Measurements from ENCODE around the gene ADGRG2. TPM values are rescaled to one million over a fixed set of nuclear protein-coding genes. Genes with fewer than 3 reads are reported as not detected.

The ADGRG2 gene
- polyA plus RNA-seq (ENCODE audit: insufficient read length): 2.5 TPM

GRCh38 chrX:19121898-19122640 lies at the start of gene ADGRG2:
Gene ADGRG2 (minus strand): TSS chrX:19122468. CDS start chrX:19068834, 53,634 bp downstream.
- DNase-seq: peak; percentile 38

- no peak for DNase-seq
Observed at GRCh38 chrX:19168609-19169008, 46.3 kb upstream of the ADGRG2 start.

DNA sequence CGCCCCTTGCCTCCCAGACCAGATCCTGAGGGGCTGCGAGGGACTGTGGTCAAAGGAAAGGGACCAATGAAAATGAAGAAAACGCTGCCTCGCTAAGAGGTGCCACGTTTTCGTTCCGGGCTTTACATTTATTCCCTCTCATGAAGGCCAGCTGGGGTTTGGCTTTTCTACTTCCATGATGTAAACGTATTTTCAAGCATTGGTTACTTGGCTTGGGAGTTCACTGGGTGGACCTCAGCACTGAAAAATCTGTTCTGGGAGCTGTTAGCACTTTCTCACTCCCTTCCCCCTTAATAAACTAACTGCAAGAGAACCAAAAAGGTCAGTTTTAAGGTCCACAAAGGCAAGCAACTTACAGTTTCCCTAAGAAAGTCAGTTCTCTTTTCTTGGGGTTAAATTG lies 40.6 kb upstream of the ADGRG2 start:
- DNase-seq: no peak

DNA sequence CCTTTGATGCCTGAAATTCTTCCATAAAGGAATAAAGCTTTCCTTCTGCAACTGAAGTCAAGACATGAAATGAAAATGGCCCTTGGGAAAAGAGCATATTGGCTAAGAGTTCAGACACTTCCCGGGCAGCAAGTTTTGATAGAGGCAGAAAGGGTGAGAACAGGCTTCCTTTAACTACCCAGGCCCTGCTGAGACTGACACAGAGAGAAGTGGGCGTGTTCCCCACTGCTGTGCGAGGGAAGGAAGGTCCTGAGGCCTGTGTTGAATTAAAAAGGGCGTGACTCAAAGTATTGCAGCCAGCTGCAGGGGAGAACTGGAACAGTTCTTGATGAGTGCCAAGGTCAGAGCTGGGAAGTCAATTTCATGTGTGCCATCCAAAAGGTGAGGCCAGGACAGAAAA lies 33.9 kb upstream of the ADGRG2 start:
- DNase-seq: no peak

DNA sequence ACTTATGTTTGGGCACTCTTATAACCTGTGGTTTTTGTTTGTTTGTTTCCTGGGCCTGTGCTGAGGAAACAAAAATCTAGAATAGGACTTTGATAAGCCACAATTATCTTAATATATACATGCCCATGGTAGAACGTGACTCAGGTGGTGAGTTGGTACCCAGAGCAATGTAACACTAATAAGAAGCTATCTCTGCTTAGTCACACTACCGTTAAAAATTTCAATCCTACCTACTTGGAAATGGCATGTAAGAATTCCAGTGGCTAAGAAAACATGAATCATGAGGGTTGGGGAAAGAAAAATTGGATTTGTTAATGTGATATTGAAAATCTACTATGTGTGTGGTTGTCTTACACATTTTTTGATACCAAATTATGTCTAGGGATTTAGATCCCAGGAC lies 30.5 kb upstream of the ADGRG2 start:
- DNase-seq: no peak

GRCh38 chrX:19137067-19137466 lies 14.8 kb upstream of the ADGRG2 start:
- no peak for DNase-seq

DNA sequence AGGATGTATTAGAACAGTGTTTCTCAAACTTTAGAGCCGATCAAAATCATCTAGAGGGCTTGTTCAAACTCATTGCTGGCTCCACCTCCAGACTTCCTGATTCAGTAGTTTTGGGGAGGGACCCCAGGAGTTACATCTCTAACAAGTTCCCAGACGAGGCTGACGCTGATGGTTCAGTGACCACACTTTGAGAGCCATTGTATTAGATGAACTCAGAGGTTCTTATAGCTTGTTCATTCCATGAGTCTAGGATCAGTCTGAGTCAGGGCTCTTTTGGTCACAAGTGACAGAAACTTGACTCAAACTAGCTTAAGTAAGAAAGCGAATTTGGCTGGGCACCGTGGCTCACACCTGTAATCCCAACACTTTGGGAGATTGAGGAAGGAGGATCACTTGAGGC lies 11.5 kb upstream of the ADGRG2 start:
- DNase-seq: no peak

- DNase-seq: peak; percentile 59
Observed at GRCh38 chrX:19133231-19133630, 11.0 kb upstream of the ADGRG2 start.

DNA sequence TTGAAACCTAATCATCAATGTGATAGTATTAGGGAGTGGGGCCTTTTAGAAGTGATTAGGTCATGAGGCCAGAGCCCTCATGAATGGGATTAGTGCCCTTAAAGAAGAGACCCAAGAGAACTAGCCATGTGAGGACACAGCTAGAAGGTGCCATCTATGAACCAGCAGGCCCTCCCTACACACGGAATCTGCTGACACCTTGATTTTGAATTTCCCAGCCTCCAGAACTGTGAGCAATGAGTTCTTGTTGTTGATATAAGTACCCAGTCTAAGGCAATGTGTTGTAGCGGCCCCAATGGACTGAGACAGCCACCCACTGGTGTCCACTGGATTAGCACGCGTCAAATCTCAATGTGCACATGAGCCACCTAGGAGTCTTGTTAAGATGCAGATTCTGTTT lies 8.4 kb upstream of the ADGRG2 start:
- no peak for DNase-seq

DNA sequence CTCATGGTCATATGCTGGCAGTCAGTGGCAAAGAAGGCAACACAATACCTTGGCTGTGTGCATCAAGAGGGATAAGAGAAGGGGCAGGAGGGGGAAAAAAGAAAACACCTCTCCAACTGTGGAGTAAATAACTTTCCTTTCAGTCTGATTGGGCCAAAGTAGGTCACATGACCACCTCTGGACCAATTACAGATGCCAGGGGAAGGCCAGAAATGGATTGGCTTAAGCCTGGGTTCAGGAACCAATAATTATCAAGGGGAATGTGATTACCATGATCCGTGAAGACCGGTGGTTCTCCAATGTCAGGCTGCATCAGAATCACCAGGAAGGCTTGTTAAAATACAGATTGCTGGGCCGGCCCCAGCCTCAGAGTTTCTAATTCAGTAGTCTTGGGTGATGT lies 7.4 kb upstream of the ADGRG2 start:
- DNase-seq: no peak

DNA sequence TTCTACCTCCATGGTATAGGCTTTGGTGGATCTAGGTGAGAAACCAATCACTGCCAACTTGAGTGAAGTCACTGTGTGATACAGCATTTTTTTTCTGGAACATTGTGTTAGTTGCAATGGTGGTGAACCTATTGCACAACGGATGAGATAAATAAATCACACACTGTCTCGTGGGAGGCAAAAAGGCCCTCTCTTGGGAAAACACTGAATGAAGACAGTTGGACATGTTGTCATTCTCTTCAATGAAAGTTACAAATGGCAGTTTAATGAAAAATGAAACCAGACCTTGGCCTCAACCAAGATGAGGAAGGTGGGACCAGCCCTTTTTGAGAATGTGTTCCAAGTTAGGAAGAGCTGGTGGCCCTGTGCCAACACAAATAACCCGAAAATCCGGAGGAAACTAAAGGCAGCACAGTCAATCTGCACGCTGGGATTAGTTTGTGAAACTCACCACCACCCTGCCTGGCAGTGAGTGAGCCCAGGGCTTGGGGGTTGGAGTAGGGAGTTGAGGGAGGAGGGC lies 5.4 kb upstream of the ADGRG2 start:
- DNase-seq: no peak

DNA sequence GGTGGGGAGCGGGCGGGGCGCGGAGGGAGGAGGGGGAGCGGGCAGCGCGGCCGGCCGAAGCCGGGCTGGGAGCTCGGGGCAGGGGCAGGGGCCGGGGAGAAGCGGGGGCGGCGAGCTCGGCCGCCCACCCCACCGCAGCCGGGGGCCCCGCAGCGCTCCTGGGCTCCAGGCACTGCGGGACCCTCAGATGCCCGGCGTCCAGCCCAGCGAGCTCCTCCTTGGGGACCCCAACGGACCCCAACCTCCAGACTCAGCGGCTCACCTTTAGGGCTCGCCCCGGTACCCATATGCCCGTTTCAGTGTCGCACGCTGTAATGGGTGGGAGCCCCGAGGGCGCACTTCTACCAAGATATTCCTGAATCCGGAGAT lies 357 bp upstream of the ADGRG2 start:
- no peak for DNase-seq

DNA sequence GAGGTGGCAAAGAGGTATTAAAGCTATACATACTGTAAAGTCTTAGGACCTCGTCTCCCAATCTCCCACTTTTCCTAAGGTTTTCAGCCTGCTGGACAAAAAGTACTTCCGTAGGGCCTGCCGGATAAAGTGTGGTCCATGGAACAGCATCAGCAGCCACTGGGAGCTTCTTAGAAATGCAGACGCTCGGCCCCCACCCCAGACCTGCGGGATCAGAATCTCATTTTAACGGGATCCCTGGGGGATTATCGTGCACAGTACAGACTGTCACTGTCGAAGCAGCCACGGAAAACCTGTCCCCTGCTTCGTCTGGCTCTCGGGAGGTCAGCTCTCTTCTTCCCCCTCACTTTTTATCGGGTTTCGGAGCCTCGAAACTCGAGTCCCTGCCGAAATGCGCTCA lies 802 bp downstream of the ADGRG2 start:
- DNase-seq: no peak

GRCh38 chrX:19110642-19111041 lies 11.6 kb downstream of the ADGRG2 start:
- DNase-seq: no peak

GRCh38 chrX:19107035-19107434 lies 15.2 kb downstream of the ADGRG2 start:
- no peak for DNase-seq

DNA sequence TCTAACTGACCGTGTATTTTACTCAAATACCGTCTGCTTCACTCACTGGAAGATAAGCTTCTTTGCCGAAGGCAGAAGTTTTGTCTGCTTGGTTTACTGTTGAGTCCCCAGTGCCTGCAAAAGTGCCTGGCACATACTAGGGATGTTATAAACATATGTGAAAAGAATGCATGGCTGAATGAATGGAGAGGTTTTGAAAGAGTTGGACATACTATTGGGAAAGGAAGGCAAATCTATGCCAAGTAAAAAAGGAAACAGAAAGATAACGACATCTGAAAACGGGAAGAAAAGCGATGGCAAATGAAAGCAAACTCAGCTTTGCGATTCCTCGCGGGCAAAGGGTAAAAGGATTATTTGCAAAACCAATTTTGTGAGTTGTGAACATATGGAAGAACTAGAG lies 21.7 kb downstream of the ADGRG2 start:
- DNase-seq: no peak

- no peak for DNase-seq
Observed at GRCh38 chrX:19097553-19098283, 24.6 kb downstream of the ADGRG2 start.

DNA sequence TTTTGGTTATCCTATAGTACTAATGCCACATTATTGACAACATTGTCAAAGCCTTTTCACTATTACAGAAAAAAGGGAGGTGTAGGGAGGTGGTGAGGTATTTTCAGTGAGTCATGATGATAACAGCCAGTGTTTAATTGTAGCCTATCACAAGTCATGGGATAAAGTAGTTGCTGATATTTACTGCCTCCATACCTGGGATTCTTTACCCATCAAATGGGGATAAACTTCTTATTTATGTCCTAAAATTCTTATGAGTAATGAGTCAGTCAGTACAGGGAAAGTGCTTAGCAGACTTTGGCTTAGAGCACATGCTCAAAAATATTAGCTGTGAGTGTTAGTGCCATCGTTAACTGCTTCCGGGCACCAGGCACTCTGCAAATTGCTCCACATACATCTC lies 25.7 kb downstream of the ADGRG2 start:
- no peak for DNase-seq

DNA sequence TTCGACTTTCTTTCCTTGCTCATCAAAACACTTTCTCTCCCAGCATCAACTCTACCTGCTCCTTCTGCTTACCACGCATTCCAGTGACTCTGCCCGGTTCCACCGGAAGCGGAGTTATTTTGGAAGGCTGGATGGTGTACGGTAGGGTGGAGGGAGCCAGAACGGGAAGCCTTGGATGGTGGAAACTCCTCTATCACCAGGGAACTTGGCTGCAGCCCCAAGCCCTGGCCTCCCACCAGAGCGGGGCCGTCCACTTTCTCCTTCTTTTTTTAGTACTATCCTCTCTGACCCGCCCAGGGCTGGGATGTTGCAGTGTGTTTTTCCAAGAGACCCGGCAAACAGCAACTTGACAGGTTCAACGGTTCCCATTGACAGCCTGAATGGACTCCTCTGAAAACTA lies 27.6 kb downstream of the ADGRG2 start:
- DNase-seq: peak; percentile 23

GRCh38 chrX:19091596-19091995 lies 30.7 kb downstream of the ADGRG2 start:
- DNase-seq: no peak

DNA sequence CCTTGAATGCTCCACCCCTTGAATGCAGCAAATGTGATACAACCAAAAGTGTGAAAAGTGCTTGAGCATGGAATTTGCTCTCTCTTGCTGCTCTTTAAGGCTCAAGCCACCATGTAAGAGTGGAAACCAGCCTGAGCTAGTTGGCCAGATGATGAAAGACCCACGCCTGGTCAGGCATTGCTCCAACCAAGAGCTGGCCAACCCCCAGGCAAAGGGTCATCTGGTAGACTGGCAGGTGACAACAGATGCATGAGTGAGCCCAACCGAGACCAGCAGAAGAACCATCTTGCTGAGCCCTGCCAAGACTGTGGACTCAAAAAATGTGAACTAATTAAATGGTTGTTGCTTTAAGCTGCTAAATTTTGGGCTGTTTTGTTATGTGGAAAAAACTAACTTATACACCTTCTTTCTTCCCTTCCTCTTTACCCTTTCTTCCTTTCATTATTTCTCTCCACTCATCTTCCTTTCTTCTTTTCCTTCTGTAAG lies 32.7 kb downstream of the ADGRG2 start:
- no peak for DNase-seq

- no peak for DNase-seq
Observed at GRCh38 chrX:19086102-19086772, 36.0 kb downstream of the ADGRG2 start.

DNA sequence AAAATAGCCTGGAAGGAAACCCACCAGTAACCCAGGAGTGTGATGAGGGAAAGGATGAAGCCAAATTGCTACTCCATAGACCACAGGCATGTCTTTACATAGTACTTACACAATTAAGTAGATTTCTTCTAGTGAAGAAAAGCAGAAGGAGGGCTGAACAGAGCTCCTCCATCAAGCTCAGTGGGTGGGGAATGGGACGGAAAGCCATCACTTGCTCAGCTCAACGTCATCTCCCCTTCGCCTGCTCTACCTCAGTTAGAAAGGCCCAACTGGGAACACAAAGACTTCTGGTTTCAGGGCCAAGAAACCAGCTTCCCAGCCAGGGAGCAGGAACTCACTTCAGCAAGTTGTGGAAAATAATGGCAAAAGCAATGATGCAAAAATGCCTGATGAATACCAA lies 36.6 kb downstream of the ADGRG2 start:
- DNase-seq: no peak
